GM21737 (cell line): ENCODE measurements around the gene CDCA5.

Experiments
- ATAC-seq: cut with Tn5 transposase; IDR thresholded peaks from one replicate; pipeline ENCODE4 v1.9.1; 2021; ENCODE audit warnings: mild to moderate bottlenecking, moderate library complexity; ENCODE audit not compliant: unreplicated experiment

CDCA5 gene

GRCh38 chr11:65107751-65108468 is 24.1 kb upstream of the CDCA5 start:
- ATAC-seq = no peak

DNA sequence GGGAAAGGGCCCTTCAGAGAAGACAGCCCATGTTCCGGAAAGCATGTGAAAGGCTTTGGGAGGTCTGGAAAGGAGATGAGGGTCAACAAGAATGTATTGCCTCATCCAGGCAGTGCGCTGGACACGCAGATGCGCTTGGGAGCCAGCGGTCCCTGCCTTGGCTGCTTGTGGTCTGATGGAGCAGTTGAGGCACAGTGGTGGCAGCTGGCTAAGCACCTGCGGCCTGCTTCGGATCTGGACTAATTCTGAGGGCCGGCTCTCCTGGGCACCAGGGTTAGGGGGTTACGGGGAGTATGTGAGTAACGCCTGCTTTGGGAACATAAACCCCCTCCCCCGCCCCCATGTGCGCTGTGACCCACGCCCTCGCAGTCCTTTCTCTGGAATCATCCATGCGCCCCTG is 23.2 kb upstream of the CDCA5 start:
- ATAC-seq = no peak

- no peak for ATAC-seq
These were observed 20.8 kb upstream of the CDCA5 start for GRCh38 chr11:65104628-65105027.

DNA sequence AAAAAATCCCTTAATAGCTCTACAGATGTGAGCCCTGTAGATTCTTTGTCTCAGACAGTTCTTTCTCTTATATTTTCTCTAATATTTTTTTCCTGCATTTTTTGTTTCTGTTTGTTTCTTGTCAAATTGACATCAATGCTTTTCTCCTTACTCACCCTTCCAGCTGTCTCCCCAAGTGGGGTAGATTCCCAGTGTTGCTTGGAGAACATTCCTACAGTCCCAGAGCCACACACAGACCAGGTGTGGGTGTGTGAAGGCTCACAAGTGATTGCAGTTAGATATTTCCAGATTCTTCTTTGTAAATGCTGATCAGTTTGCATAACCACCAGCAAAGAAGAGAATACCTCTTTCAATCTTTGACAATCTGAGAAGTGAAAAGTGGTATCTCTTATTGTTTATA is 19.6 kb upstream of the CDCA5 start:
- no peak for ATAC-seq

- ATAC-seq = no peak
These were observed 18.6 kb upstream of the CDCA5 start for GRCh38 chr11:65102142-65103095.

GRCh38 chr11:65100674-65101350 is 17.0 kb upstream of the CDCA5 start:
- no peak for ATAC-seq

GRCh38 chr11:65096926-65097325 is 13.1 kb upstream of the CDCA5 start:
- ATAC-seq = no peak

GRCh38 chr11:65095974-65096806 is 12.3 kb upstream of the CDCA5 start, which contains the start of gene VPS51:
Gene VPS51, plus strand, starts transcription at chr11:65096214. Its CDS starts 37 bp downstream, at chr11:65096251.
- peak; percentile 69 for ATAC-seq

- no peak for ATAC-seq
These were observed 11.6 kb upstream of the CDCA5 start for GRCh38 chr11:65095427-65095826.

DNA sequence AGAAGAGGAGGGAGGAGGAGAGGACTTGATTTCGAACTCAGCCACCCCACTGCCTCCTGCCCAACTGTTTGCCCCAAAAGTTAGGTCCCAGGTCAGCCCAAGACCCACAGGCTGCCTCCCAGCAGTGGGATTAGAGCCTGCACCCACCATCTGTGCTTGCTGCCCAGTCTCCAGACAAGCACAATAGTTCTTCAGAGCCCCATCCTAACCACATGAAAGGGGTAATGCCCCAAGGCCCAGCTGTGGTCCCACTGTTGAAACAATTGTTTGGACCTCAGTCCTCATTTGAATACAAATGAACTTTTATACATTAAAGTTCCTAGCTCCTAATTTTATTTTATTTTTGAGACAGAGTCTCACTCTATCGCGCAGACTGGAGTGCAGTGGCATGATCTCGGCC is 6.8 kb upstream of the CDCA5 start:
- no peak for ATAC-seq

DNA sequence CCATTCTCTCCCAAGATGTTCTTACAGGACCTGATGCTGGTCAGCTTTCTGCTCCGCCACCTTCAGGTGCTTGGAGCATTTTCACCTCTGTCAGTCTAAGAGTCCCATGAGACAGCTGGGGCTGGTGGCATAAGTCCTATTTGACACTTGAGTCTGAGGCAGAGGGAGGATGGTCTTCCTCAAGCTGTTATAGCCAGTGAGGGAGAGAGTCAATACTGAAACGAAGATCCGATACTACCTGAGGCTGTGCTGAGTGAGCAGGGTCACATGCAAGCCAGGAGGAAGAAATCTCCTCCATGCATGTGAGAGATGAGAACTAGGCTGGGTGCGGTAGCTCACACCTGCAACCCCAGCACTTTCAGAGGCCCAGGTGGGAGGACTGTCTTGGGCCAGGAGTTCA is 5.8 kb upstream of the CDCA5 start:
- ATAC-seq = no peak

DNA sequence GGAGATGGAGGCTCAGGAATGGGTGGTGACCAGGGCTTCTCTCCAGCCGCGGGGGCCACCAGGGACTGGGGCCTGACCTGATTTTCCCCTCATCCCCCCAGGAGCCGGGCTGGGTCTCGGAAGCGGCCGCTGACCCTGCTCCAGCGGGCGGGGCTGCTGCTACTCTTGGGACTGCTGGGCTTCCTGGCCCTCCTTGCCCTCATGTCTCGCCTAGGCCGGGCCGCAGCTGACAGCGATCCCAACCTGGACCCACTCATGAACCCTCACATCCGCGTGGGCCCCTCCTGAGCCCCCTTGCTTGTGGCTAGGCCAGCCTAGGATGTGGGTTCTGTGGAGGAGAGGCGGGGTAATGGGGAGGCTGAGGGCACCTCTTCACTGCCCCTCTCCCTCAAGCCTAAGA is 4.0 kb upstream of the CDCA5 start:
- ATAC-seq = no peak

GRCh38 chr11:65087216-65087615 is 3.4 kb upstream of the CDCA5 start:
- no peak for ATAC-seq

GRCh38 chr11:65086809-65087208 is 3.0 kb upstream of the CDCA5 start:
- no peak for ATAC-seq

- ATAC-seq = no peak
These were observed 1.6 kb upstream of the CDCA5 start for GRCh38 chr11:65085446-65085845.

- ATAC-seq = peak; percentile 11
These were observed 947 bp upstream of the CDCA5 start for GRCh38 chr11:65084598-65085375.

GRCh38 chr11:65083134-65083833 is 556 bp downstream of the CDCA5 start:
- ATAC-seq = peak; percentile 4

GRCh38 chr11:65078786-65079342 is 5.0 kb downstream of the CDCA5 start:
- no peak for ATAC-seq

- ATAC-seq = no peak
These were observed 5.7 kb downstream of the CDCA5 start for GRCh38 chr11:65078151-65078550.
